Peyer's patch (tissue), 4 donors: Measurements from ENCODE around the gene SLC2A9. TPM values are rescaled to one million over a fixed set of nuclear protein-coding genes. Genes with fewer than 3 reads are reported as not detected.

Experiments
- DNase-seq, 3 donors: peaks; one replicate each; pipeline ENCODE4 v3.0.0-alpha.2; 2017 to 2019
- H3K27ac ChIP-seq, 4 donors: fragments of 200-600 bp; sonication (generic); one replicate each; pipeline ENCODE4 v1.5.1; 2016 to 2019
- H3K27me3 ChIP-seq, 2 donors: fragments of 200-600 bp; sonication (generic); one replicate each; pipeline ENCODE4 v1.5.1; 2019
- H3K36me3 ChIP-seq, 3 donors: fragments of 200-600 bp; sonication (generic); one replicate each; pipeline ENCODE4 v1.5.1; 2016 to 2019
- H3K4me1 ChIP-seq, 4 donors: fragments of 200-600 bp; sonication (generic); one replicate each; pipeline ENCODE4 v1.5.1; 2016 to 2019
- H3K4me3 ChIP-seq, 4 donors: fragments of 200-600 bp; sonication (generic); 1 replicate in 3 of 4; 2 replicates in 1 of 4; pipeline ENCODE4 v1.5.1; 2016 to 2019; ENCODE audit warnings: mild to moderate bottlenecking in 1 of 4
- H3K9me3 ChIP-seq, 4 donors: fragments of 200-600 bp; sonication (generic); one replicate each; pipeline ENCODE4 v1.5.1; 2016 to 2019; ENCODE audit warnings: mild to moderate bottlenecking in 1 of 4
- POLR2A ChIP-seq, 2 donors: fragments of 450-650 bp; IDR thresholded peaks; one replicate each; pipeline ENCODE4 v1.5.1; 2017; ENCODE audit warnings: antibody characterized with exemption in 2 of 2, mild to moderate bottlenecking in 2 of 2, moderate library complexity in 2 of 2
- total RNA-seq, 4 donors: library from RNA; depleted of rRNA; stranded (reverse); fragments of >200 nt; gene quantifications; one replicate each; pipeline ENCODE4 v1.1.0, GENCODE V29; 2016
- TF ChIP-seq, protein P1 (sequence below), 6 experiments: fragments of 450-650 bp in 4 of 6; fragments of 200-600 bp in 2 of 6; sonication (generic) in 1 of 6; IDR thresholded peaks; one replicate each; pipeline ENCODE4 v1.5.1; 2017 to 2019; ENCODE audit warnings: antibody characterized with exemption in 6 of 6, mild to moderate bottlenecking in 3 of 6, moderate library complexity in 1 of 6

The SLC2A9 gene
- total RNA-seq, 4 donors from 2014 or later = 8.3 to 24.1 (median 22.0) TPM

DNA sequence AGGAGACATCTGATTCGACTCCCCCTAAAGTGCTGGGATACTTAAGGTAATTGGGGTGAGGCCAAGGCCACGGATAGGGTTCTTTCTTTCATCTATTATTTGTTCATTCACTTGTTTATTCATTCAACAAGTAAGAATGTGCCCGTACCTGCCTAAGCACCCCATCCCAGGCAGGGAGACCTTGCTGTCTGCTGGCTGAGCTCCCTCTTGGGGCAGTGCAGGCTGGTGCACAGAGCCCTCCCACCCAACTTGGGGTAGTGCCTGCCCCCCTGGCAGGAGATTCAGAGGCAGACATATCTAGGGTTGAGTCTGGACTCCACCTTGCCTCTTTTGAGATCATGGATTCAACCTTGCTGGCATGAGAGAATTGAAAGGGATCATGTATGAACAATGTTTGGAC, 144.2 kb downstream of the SLC2A9 start:
- no peak overlapping the region for H3K27ac ChIP-seq
- H3K9me3 ChIP-seq = no peaks in the 10 kb centered on the region
- H3K4me3 ChIP-seq = no peak overlapping the region
- no peaks in the 10 kb centered on the region for H3K27me3 ChIP-seq
- TF ChIP-seq, protein P1, sequence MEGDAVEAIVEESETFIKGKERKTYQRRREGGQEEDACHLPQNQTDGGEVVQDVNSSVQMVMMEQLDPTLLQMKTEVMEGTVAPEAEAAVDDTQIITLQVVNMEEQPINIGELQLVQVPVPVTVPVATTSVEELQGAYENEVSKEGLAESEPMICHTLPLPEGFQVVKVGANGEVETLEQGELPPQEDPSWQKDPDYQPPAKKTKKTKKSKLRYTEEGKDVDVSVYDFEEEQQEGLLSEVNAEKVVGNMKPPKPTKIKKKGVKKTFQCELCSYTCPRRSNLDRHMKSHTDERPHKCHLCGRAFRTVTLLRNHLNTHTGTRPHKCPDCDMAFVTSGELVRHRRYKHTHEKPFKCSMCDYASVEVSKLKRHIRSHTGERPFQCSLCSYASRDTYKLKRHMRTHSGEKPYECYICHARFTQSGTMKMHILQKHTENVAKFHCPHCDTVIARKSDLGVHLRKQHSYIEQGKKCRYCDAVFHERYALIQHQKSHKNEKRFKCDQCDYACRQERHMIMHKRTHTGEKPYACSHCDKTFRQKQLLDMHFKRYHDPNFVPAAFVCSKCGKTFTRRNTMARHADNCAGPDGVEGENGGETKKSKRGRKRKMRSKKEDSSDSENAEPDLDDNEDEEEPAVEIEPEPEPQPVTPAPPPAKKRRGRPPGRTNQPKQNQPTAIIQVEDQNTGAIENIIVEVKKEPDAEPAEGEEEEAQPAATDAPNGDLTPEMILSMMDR (IDR thresholded peaks at IDR 0.05) = no peak
- TF ChIP-seq POLR2A (IDR thresholded peaks at IDR 0.05) = no peak
- H3K4me1 ChIP-seq = no peaks in the 10 kb centered on the region
- H3K36me3 ChIP-seq = no peaks in the 10 kb centered on the region
- DNase-seq = no peak

DNA sequence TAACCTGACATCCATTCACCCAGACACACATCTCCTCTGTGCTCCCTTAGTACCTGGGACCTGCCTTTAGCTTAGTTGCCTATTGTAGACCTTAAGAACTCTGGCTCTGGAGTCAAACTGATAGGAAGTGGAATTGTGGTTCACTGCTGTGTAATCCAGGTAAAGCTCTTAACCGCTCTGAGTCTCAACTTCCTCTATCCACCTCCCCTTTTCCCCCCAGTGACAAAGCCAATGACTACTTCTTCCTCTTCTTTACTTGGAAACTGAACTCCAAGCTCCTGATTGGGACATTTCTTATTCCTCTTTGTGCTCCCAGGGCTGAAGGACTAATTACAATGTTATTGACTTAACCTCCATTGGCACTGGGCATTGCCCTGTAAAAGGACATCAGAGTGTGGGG, 145.8 kb downstream of the SLC2A9 start:
- no peak for TF ChIP-seq POLR2A (IDR thresholded peaks at IDR 0.05)
- TF ChIP-seq, protein P1 (IDR thresholded peaks at IDR 0.05) = no peak
- no peak for DNase-seq
- Histone ChIP-seq H3K27ac (no peak overlapping the region), H3K27me3 (no peaks in the 10 kb centered on the region), H3K4me3 (no peak overlapping the region), H3K36me3 (no peaks in the 10 kb centered on the region), H3K4me1 (no peaks in the 10 kb centered on the region), H3K9me3 (no peaks in the 10 kb centered on the region)

GRCh38 chr4:9874385-9874784, 146.9 kb downstream of the SLC2A9 start:
- Histone ChIP-seq H3K27ac (no peak overlapping the region), H3K9me3 (peaks cover 0 to 6% (median 0%) of the 10 kb centered on the region in 4 donors), H3K36me3 (no peaks in the 10 kb centered on the region), H3K27me3 (no peaks in the 10 kb centered on the region), H3K4me1 (no peaks in the 10 kb centered on the region), H3K4me3 (no peak overlapping the region)
- no peak for TF ChIP-seq POLR2A (IDR thresholded peaks at IDR 0.05)
- TF ChIP-seq, protein P1 (IDR thresholded peaks at IDR 0.05) = no peak
- DNase-seq = no peak

- H3K4me3 ChIP-seq = no peak overlapping the region
- no peaks in the 10 kb centered on the region for H3K36me3 ChIP-seq
- no peaks in the 10 kb centered on the region for H3K27me3 ChIP-seq
- H3K4me1 ChIP-seq = no peaks in the 10 kb centered on the region
- no peak for DNase-seq
- H3K9me3 ChIP-seq = peaks cover 0 to 6% (median 0%) of the 10 kb centered on the region in 4 donors
- H3K27ac ChIP-seq = no peak overlapping the region
- no peak for TF ChIP-seq POLR2A (IDR thresholded peaks at IDR 0.05)
- TF ChIP-seq, protein P1 (IDR thresholded peaks at IDR 0.05) = no peak
Observed at GRCh38 chr4:9870165-9870790, 151.0 kb downstream of the SLC2A9 start.

- no peak for TF ChIP-seq POLR2A (IDR thresholded peaks at IDR 0.05)
- TF ChIP-seq, protein P1 (IDR thresholded peaks at IDR 0.05) = no peak
- H3K4me1 ChIP-seq = no peaks in the 10 kb centered on the region
- H3K9me3 ChIP-seq = peaks cover 0 to 6% (median 0%) of the 10 kb centered on the region in 4 donors
- H3K36me3 ChIP-seq = no peaks in the 10 kb centered on the region
- H3K27ac ChIP-seq = no peak overlapping the region
- DNase-seq = no peak
- H3K4me3 ChIP-seq = no peak overlapping the region
- no peaks in the 10 kb centered on the region for H3K27me3 ChIP-seq
Observed at GRCh38 chr4:9867751-9868425, 153.4 kb downstream of the SLC2A9 start.
